ENCODE measurements around the gene MED12.
A peak's percentile ranks its signal among the peaks of the same experiment; 100 is the strongest.

MED12 gene

GRCh38 chrX:71118032-71118984 lies at the start of gene MED12:
Gene MED12, plus strand, starts transcription at chrX:71118596. Its CDS starts 159 bp downstream, at chrX:71118755.
- peak; percentile 88 for DNase-seq

- no peak for DNase-seq
Measured at GRCh38 chrX:71070531-71070930, 47.9 kb upstream of the MED12 start.

- peak; percentile 3 for DNase-seq
Measured at GRCh38 chrX:71081330-71082123, 36.9 kb upstream of the MED12 start.

- DNase-seq, result no peak
Measured at GRCh38 chrX:71082124-71082647, 36.2 kb upstream of the MED12 start.

- no peak for DNase-seq
Measured at GRCh38 chrX:71082822-71083221, 35.6 kb upstream of the MED12 start.

- no peak for DNase-seq
Measured at GRCh38 chrX:71085900-71086299, 32.5 kb upstream of the MED12 start.

- no peak for DNase-seq
Measured at GRCh38 chrX:71091263-71091662, 27.1 kb upstream of the MED12 start.

GRCh38 chrX:71095033-71095432 lies 23.4 kb upstream of the MED12 start:
- peak; percentile 27 for DNase-seq

GRCh38 chrX:71095555-71095980 lies 22.8 kb upstream of the MED12 start, which contains the start of gene FOXO4:
Gene FOXO4, plus strand, starts transcription at chrX:71095851. Its CDS starts 678 bp downstream, at chrX:71096529.
- peak; percentile 91 for DNase-seq

GRCh38 chrX:71095981-71096759 lies 22.2 kb upstream of the MED12 start:
- DNase-seq, result peak; percentile 78

GRCh38 chrX:71096760-71097032 lies 21.7 kb upstream of the MED12 start:
- peak; percentile 16 for DNase-seq

GRCh38 chrX:71098302-71098701 lies 20.1 kb upstream of the MED12 start:
- peak; percentile 54 for DNase-seq

- DNase-seq, result peak; percentile 3
Measured at GRCh38 chrX:71098951-71099506, 19.4 kb upstream of the MED12 start.

- no peak for DNase-seq
Measured at GRCh38 chrX:71099736-71100135, 18.7 kb upstream of the MED12 start.

GRCh38 chrX:71100581-71101505 lies 17.6 kb upstream of the MED12 start:
- no peak for DNase-seq

- DNase-seq, result no peak
Measured at GRCh38 chrX:71102292-71102691, 16.1 kb upstream of the MED12 start.

GRCh38 chrX:71103110-71103983 lies 15.0 kb upstream of the MED12 start:
- DNase-seq, result peak; percentile 73

- DNase-seq, result no peak
Measured at GRCh38 chrX:71105628-71106027, 12.8 kb upstream of the MED12 start.

- DNase-seq, result no peak
Measured at GRCh38 chrX:71106427-71106826, 12.0 kb upstream of the MED12 start, which contains the start of gene CXorf65. Gene CXorf65, minus strand, starts transcription at chrX:71106740. Its CDS starts 184 bp downstream, at chrX:71106556.

GRCh38 chrX:71107245-71107644 lies 11.2 kb upstream of the MED12 start:
- no peak for DNase-seq

Data from NCI-H69 (cell line).